ENCODE results near the gene CATSPERE. TPM values are rescaled to one million over a fixed set of nuclear protein-coding genes. Genes with fewer than 3 reads are reported as not detected.

CATSPERE gene
- polyA plus RNA-seq, 1 experiment: 0.20 TPM

DNA sequence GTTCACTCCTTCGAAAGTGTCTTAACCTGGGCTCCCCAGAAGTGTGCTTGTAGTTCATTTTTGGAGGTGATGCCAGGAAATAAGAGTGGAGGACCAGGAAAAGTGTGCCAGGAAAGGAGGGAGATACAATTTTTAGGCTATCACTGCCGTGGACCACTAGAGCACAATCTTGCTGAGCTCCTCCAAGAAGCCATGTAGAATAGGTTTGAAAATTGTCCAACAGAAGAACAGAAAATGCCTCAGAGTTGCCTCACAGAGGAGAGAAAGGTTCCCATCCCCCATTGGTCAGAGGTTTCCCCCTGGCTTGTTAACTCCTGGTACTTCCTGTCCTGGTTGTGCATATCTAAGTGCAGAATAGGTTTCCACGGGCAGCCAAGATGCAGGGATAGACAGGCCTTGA is 41.6 kb downstream of the CATSPERE start:
- CTCF ChIA-PET: no interaction called here
- TF ChIP-seq, protein P1, sequence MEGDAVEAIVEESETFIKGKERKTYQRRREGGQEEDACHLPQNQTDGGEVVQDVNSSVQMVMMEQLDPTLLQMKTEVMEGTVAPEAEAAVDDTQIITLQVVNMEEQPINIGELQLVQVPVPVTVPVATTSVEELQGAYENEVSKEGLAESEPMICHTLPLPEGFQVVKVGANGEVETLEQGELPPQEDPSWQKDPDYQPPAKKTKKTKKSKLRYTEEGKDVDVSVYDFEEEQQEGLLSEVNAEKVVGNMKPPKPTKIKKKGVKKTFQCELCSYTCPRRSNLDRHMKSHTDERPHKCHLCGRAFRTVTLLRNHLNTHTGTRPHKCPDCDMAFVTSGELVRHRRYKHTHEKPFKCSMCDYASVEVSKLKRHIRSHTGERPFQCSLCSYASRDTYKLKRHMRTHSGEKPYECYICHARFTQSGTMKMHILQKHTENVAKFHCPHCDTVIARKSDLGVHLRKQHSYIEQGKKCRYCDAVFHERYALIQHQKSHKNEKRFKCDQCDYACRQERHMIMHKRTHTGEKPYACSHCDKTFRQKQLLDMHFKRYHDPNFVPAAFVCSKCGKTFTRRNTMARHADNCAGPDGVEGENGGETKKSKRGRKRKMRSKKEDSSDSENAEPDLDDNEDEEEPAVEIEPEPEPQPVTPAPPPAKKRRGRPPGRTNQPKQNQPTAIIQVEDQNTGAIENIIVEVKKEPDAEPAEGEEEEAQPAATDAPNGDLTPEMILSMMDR (IDR thresholded peaks at IDR 0.05; ENCODE audit: insufficient read depth, low read depth, low read length): no peak
- no peak for DNase-seq (ENCODE audit: low read depth)

DNA sequence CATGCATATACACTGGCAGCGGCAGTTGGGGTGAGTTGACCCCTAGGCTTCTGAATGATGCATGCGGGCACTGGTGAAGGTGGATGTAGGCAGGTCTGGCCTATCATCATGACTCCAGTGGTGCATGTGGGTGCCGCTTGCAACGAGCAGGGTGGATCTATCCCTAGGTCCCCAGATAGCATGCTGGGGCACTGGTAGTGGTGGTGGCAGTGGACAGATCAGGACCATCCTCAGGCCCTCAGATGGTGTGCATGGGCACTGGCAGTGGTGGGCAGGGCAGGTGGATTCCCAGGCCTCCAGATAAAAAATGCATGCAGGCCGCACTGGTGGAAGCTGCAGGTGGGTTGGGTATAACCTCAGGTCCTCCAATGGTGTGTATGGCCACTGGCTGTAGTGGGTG is 52.4 kb downstream of the CATSPERE start:
- DNase-seq (ENCODE audit: low read depth): no peak
- TF ChIP-seq, protein P1 (IDR thresholded peaks at IDR 0.05; ENCODE audit: insufficient read depth, low read depth, low read length): no peak
- ChIA-PET CTCF (no interaction called here), POLR2A (no interaction called here)
- no peaks in the 10 kb centered on the region for H3K36me3 ChIP-seq (ENCODE audit: control insufficient read depth, insufficient read depth, low read length)
- H3K4me3 ChIP-seq (ENCODE audit: low read depth, low read length): no peak overlapping the region
- H3K27me3 ChIP-seq (ENCODE audit: control insufficient read depth, insufficient read depth, low read length): no peaks in the 10 kb centered on the region

More for the DNA sequence above, 41.6 kb downstream of the CATSPERE start:
- POLR2A ChIA-PET: no interaction called here
- no peaks in the 10 kb centered on the region for H3K27me3 ChIP-seq (ENCODE audit: control insufficient read depth, insufficient read depth, low read length)
- H3K36me3 ChIP-seq (ENCODE audit: control insufficient read depth, insufficient read depth, low read length): no peaks in the 10 kb centered on the region
- no peak overlapping the region for H3K4me3 ChIP-seq (ENCODE audit: low read depth, low read length)

DNA sequence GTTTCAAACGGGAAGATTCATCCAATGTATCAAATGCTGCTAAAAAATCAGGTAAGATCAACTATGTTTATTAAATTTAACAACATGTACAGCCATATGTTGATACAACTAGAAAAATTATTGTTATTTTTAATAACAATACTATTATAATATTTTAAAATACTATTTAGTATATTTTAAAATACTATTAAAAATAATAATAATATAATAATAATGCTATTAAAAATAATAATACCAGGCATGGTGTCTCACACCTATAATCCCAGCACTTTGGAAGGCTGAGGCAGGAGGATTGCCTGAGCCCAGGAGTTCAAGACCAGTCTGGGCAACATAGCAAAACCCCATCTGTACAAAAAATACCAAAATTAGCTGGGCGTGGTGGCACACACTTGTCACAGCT is 54.6 kb downstream of the CATSPERE start:
- no peaks in the 10 kb centered on the region for H3K36me3 ChIP-seq (ENCODE audit: control insufficient read depth, insufficient read depth, low read length)
- no peak overlapping the region for H3K4me3 ChIP-seq (ENCODE audit: low read depth, low read length)
- TF ChIP-seq, protein P1 (IDR thresholded peaks at IDR 0.05; ENCODE audit: insufficient read depth, low read depth, low read length): no peak
- no peak for DNase-seq (ENCODE audit: low read depth)
- CTCF ChIA-PET: no interaction called here
- no peaks in the 10 kb centered on the region for H3K27me3 ChIP-seq (ENCODE audit: control insufficient read depth, insufficient read depth, low read length)
- POLR2A ChIA-PET: no interaction called here

GRCh38 chr1:244536316-244536715 is 75.2 kb downstream of the CATSPERE start:
- TF ChIP-seq, protein P1 (IDR thresholded peaks at IDR 0.05; ENCODE audit: insufficient read depth, low read depth, low read length): no peak
- POLR2A ChIA-PET: no interaction called here
- Histone ChIP-seq H3K4me3 (ENCODE audit: low read depth, low read length) (no peak overlapping the region), H3K36me3 (ENCODE audit: control insufficient read depth, insufficient read depth, low read length) (no peaks in the 10 kb centered on the region), H3K27me3 (ENCODE audit: control insufficient read depth, insufficient read depth, low read length) (no peaks in the 10 kb centered on the region)
- DNase-seq (ENCODE audit: low read depth): no peak
- CTCF ChIA-PET: interaction anchor here (1.4 kb wide), 1 partner anchor 16 kb away, joined by 3 read pairs; no protein-coding TSS in a partner anchor

- TF ChIP-seq, protein P1 (IDR thresholded peaks at IDR 0.05; ENCODE audit: insufficient read depth, low read depth, low read length): no peak
- CTCF ChIA-PET: no interaction called here
- H3K27me3 ChIP-seq (ENCODE audit: control insufficient read depth, insufficient read depth, low read length): no peaks in the 10 kb centered on the region
- POLR2A ChIA-PET: no interaction called here
- H3K36me3 ChIP-seq (ENCODE audit: control insufficient read depth, insufficient read depth, low read length): no peaks in the 10 kb centered on the region
- no peak overlapping the region for H3K4me3 ChIP-seq (ENCODE audit: low read depth, low read length)
- no peak for DNase-seq (ENCODE audit: low read depth)
These were observed 84.4 kb downstream of the CATSPERE start for GRCh38 chr1:244545511-244545910.

All from BJ (cell line).